HG02759 (cell line): ENCODE measurements around the gene LGALS7B.
"Not testable (repeated sequence)": the region's sequence is repeated elsewhere in the genome, so short reads cannot be mapped to it uniquely, and the experiment has no call there.

Experiments used
- ATAC-seq: cut with Tn5 transposase; IDR thresholded peaks from one replicate; pipeline ENCODE4 v1.9.1; 2021; ENCODE audit warnings: mild to moderate bottlenecking, moderate library complexity; ENCODE audit not compliant: unreplicated experiment

LGALS7B gene

GRCh38 chr19:38788478-38789243 is at the start of gene LGALS7B:
TSS of gene LGALS7B (plus strand) at chr19:38789200. CDS start at chr19:38789227, 27 bp downstream.
- no peak for ATAC-seq

- no peak for ATAC-seq
Observed at GRCh38 chr19:38739440-38740256, 49.4 kb upstream of the LGALS7B start.

GRCh38 chr19:38740257-38740592 is 48.8 kb upstream of the LGALS7B start:
- no peak for ATAC-seq

GRCh38 chr19:38740932-38741331 is 48.1 kb upstream of the LGALS7B start:
- ATAC-seq: no peak

GRCh38 chr19:38741670-38742069 is 47.3 kb upstream of the LGALS7B start:
- no peak for ATAC-seq

GRCh38 chr19:38742296-38742695 is 46.7 kb upstream of the LGALS7B start:
- no peak for ATAC-seq

DNA sequence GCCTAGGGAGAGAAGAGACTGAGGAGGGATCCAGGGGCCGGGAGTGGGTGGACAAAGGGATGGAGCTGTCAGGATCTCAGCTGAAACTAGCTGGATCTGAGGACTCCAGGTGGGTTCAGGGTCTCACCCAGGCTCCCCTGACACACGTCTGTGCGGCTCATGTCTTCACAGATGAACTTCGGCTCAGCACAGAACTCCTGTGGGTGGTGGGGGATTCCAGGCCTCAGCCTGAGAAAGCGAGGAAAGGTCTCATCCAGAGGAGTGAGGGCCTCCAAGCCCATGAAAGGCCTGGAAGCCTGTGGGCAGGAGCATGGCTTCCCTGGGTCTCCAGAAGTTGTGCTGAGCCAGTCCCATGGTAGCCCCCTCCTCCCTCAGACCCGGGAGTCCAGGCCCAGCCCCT is 46.1 kb upstream of the LGALS7B start:
- ATAC-seq: no peak

DNA sequence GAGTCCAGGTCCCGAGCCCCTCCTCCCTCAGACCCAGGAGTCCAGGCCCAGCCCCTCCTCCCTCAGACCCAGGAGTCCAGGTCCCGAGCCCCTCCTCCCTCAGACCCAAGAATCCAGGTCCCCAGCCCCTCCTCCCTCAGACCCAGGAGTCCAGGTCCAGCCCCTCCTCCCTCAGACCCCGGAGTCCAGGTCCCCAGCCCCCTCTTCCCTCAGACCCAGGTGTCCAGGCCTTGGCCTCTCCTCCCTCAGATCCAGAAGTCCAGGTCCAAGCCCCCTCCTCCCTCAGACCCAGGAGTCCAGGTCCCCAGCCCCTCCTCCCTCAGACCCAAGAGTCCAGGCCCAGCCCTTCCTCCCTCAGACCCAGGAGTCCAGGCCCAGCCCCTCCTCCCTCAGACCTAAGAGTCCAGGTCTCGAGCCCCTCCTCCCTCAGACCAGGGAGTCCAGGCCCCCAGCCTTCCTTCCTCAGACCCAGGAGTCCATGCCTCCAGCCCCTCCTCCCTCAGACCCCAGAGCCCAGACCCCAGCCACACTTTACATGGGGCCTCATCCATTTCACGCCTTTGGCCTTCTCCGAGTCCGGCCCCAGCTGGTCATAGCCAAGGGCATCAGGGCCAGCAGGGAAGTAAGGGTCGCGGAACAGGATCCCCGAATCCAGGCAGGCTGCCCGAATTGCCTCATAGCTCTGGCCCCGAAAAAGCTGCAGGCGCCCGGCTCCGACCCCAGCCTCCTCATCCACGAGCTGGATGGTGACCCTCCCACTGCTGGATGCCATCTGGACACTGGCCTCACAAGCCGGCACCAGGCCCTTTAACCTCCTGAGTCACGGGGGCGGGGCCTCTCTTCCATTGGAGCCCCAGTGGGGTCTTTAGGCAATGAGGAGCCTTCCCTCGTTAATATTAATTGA is 45.4 kb upstream of the LGALS7B start:
- ATAC-seq: no peak

DNA sequence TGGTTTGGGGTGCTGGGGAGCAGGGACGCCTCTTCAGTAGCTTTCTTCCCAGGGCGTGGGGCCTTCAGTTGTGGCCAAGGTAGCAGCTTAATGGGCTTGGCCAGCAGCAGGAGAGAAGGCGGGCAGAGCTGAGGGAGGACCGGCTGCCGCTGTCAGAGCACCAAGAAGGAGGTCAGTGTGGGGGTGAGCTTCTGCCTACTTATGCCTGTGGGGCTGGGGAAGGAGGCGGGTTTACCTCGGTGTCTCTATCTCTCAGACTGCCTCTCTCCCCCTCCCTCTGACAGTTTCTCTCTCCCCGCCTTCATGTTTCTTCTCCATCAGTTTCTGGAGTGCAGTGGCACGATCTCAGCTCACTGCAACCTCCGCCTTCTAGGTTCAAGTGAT is 44.7 kb upstream of the LGALS7B start, which contains the start of gene CAPN12:
TSS of gene CAPN12 (minus strand) at position 177 of the 384 bp plus-strand sequence. CDS start 309 bp downstream, outside the sequence.
- no peak for ATAC-seq

DNA sequence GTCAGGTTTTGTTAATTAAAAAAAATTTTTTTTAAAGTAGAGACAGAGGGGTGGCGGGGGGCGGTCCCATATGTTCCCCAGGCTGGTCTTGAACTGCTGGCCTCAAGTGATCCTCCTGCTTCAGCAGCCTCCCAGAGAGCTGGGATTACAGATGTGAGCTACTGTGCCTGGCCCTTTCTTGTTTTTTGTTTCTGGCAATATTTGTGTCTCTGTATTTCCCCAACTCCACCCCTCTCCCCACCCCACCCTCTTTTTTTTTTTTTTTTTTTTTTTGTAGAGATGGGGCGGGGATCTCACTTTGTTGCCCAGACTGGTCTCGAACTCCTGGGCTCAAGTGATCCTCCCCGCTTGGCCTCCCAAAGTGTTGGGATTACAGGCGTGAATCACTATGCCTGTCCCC is 44.1 kb upstream of the LGALS7B start:
- ATAC-seq: no peak

- ATAC-seq: no peak
Observed at GRCh38 chr19:38745316-38745715, 43.7 kb upstream of the LGALS7B start.

DNA sequence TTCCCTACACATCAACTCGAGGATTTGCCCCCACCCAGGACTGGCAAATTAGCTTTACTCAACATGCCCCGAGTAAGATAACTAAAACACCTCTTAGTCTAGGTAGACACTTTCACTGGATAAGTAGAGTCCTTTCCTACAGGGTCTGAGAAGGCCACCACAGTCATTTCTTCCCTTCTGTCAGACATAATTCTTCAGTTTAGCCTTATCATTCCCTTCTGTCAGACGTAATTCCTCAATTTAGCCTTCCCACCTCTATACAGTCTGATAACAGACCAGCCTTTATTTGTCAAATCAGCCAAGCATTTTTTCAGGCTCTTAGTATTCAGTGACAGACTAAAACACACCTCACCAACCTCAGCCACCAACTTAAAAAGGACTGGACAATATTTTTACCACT is 35.2 kb upstream of the LGALS7B start:
- not testable (repeated sequence) for ATAC-seq

GRCh38 chr19:38754196-38754595 is 34.8 kb upstream of the LGALS7B start:
- ATAC-seq: not testable (repeated sequence)

DNA sequence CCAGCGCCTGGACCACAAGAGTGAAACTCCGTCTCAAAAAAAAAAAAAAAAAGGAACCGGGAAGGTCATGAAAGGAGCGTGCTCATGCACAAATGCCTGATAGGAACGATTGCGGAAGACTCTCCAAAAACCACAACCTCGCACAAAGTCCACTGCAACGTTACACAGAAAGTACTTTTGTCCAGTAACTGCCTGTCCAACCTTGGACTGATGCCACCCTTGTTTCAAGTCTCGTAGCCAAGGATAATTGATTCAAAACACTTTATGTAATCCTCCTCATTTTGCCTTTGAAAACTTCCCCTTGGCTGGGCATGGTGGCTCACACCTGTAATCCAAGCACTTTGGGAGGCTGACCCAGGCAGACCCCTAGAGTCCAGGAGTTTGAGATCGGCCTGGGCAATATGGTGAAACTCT is 29.4 kb upstream of the LGALS7B start:
- no peak for ATAC-seq

GRCh38 chr19:38760805-38761517 is 28.0 kb upstream of the LGALS7B start:
- not testable (repeated sequence) for ATAC-seq

- not testable (repeated sequence) for ATAC-seq
Observed at GRCh38 chr19:38761884-38762389, 27.1 kb upstream of the LGALS7B start.

- no peak for ATAC-seq
Observed at GRCh38 chr19:38763795-38764220, 25.2 kb upstream of the LGALS7B start.

DNA sequence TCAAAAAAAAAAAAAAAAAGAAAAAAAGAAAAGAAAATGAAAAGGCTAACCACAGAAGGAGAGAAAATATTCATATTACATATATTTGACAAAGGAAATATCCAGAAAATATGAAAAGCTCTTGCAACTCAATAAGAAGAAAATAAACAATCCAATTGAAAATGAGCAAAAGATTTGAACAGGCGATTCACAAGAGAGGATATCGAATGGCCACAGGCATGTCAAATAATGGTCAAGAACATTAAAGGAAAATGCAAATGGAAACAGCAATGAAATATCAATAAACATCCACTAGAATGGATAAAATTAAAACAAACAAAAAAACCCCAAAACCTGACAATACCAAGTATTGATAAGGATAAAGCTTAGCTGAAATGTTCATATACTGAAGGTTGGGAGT is 23.8 kb upstream of the LGALS7B start:
- no peak for ATAC-seq

- ATAC-seq: no peak
Observed at GRCh38 chr19:38766276-38767047, 22.5 kb upstream of the LGALS7B start.
